Activated T-cell treated with anti-CD3 and anti-CD28 coated beads, Interleukin-2, amount 50 U/mL, for 72 hours (primary cell): Measurements from ENCODE around the gene RCSD1. TPM values are rescaled to one million over a fixed set of nuclear protein-coding genes. Genes with fewer than 3 reads are reported as not detected.

Source experiments
- ATAC-seq, 2 donors: fragments of 150-1000 bp; cut with Tn5 transposase; replicated peaks in 1 of 2; 2 replicates each; pipeline ENCODE4 v1.10.0; 2021; ENCODE audit warnings: moderate library complexity in 2 of 2, mild to moderate bottlenecking in 1 of 2
- DNase-seq, 2 donors: peaks; one replicate each; pipeline ENCODE4 v3.0.0; 2021 to 2022; ENCODE audit warnings: mixed read lengths in 1 of 2
- H3K27ac Mint-ChIP-seq: one replicate; pipeline ENCODE4 v1.8.0; 2022; ENCODE audit warnings: mild to moderate bottlenecking, moderate library complexity, mixed read lengths
- H3K27me3 Mint-ChIP-seq: one replicate; pipeline ENCODE4 v1.8.0; 2022; ENCODE audit warnings: low read depth, mixed read lengths
- H3K36me3 Mint-ChIP-seq, 2 donors: one replicate each; pipeline ENCODE4 v1.8.0; 2022; ENCODE audit warnings: mixed read lengths in 2 of 2, mild to moderate bottlenecking in 1 of 2; ENCODE audit not compliant: insufficient read depth in 2 of 2
- H3K4me1 Mint-ChIP-seq: one replicate; pipeline ENCODE4 v1.8.0; 2022; ENCODE audit warnings: low read depth, mixed read lengths
- H3K4me3 Mint-ChIP-seq, 2 donors: one replicate each; pipeline ENCODE4 v1.8.0; 2022; ENCODE audit warnings: mild to moderate bottlenecking in 2 of 2, mixed read lengths in 2 of 2, moderate library complexity in 2 of 2
- H3K9me3 Mint-ChIP-seq, 2 donors: one replicate each; pipeline ENCODE4 v1.8.0; 2022; ENCODE audit warnings: mixed read lengths in 2 of 2
- total RNA-seq, 2 donors: library from RNA; stranded (reverse); gene quantifications; one replicate each; pipeline ENCODE4 v1.2.3, GENCODE V29; 2022

The RCSD1 gene
- total RNA-seq, 2 donors from 2014 or later, result 62.0 to 69.5 TPM

GRCh38 chr1:167635941-167636340 is 5.9 kb downstream of the RCSD1 start:
- Mint-ChIP-seq H3K9me3 (no peaks in the 10 kb centered on the region), H3K4me3 (peak overlapping the region; percentile 48 to 55), H3K27ac (peak overlapping the region; percentile 58), H3K36me3 (peaks cover 9 to 12% of the 10 kb centered on the region in 2 donors), H3K27me3 (no peaks in the 10 kb centered on the region), H3K4me1 (peaks cover 96% of the 10 kb centered on the region)
- DNase-seq (no peak), ATAC-seq (no peak)

DNA sequence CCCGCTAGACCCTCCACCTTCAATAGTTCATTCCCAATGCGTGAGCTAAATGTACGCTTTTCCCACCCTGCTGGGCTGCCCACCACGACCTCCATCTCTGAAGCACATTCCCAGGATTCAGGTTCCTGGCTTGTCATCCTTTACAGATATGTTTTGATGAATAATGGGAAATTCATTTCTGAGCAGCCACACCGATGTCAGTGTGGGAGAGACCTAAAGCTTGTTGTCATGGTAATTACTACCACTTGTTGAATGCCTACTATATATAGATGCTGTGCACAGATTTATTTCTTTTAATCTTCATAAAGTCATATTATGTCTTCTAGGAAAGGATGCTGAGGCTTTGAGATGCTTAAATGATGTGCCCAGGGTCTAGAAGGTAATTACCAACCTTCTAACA is 8.0 kb downstream of the RCSD1 start:
- no peaks in the 10 kb centered on the region for H3K27me3 Mint-ChIP-seq
- no peaks in the 10 kb centered on the region for H3K9me3 Mint-ChIP-seq
- peaks cover 11 to 12% of the 10 kb centered on the region in 2 donors for H3K36me3 Mint-ChIP-seq
- H3K27ac Mint-ChIP-seq, result peak overlapping the region; percentile 43
- no peak for DNase-seq
- ATAC-seq, result no peak
- peaks cover 96% of the 10 kb centered on the region for H3K4me1 Mint-ChIP-seq
- H3K4me3 Mint-ChIP-seq, result peak overlapping the region; percentile 18 to 59

DNA sequence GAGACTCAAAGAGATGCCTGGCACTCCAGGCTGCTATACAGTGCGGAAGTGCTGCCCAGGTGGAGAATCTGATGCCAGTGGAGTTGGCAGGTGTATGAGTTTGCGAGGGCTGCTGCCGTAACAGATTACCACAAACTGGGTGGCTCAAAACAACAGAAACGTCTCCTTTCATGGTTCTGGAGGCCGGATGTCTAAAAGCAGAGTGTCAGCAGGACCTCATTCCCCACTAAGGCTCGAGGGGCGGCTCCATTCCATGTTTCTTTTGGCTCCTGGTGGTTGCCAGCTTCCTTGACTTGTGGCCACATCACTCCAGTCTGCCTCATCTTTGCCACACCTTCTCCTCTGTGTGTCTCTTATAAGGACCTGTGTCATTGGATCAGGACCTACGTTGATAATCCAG is 10.0 kb downstream of the RCSD1 start:
- H3K9me3 Mint-ChIP-seq, result no peaks in the 10 kb centered on the region
- H3K27ac Mint-ChIP-seq, result peak overlapping the region; percentile 29
- ATAC-seq (no peak), DNase-seq (no peak)
- H3K27me3 Mint-ChIP-seq, result no peaks in the 10 kb centered on the region
- H3K36me3 Mint-ChIP-seq, result peaks cover 7 to 10% of the 10 kb centered on the region in 2 donors
- H3K4me1 Mint-ChIP-seq, result peaks cover 92% of the 10 kb centered on the region
- peak overlapping the region in 1 of 2 donors; percentile 28 for H3K4me3 Mint-ChIP-seq

GRCh38 chr1:167641786-167642500 is 11.9 kb downstream of the RCSD1 start:
- Mint-ChIP-seq H3K4me1 (peaks cover 88% of the 10 kb centered on the region), H3K9me3 (no peaks in the 10 kb centered on the region), H3K4me3 (peak overlapping the region; percentile 53 to 57), H3K27ac (peak overlapping the region; percentile 50), H3K27me3 (no peaks in the 10 kb centered on the region), H3K36me3 (peaks cover 7 to 12% of the 10 kb centered on the region in 2 donors)
- ATAC-seq (peak; percentile 65 to 77), DNase-seq (peak; percentile 29 to 55)

GRCh38 chr1:167642501-167642826 is 12.4 kb downstream of the RCSD1 start:
- Mint-ChIP-seq H3K27me3 (no peaks in the 10 kb centered on the region), H3K9me3 (no peaks in the 10 kb centered on the region), H3K4me3 (peak overlapping the region; percentile 53 to 57), H3K4me1 (peaks cover 83% of the 10 kb centered on the region), H3K36me3 (peaks cover 7 to 12% of the 10 kb centered on the region in 2 donors), H3K27ac (peak overlapping the region; percentile 50)
- no peak for DNase-seq
- ATAC-seq, result no peak

GRCh38 chr1:167643441-167643840 is 13.4 kb downstream of the RCSD1 start:
- peak overlapping the region in 1 of 2 donors; percentile 57 for H3K4me3 Mint-ChIP-seq
- H3K27me3 Mint-ChIP-seq, result no peaks in the 10 kb centered on the region
- peak overlapping the region; percentile 83 for H3K27ac Mint-ChIP-seq
- DNase-seq, result no peak
- ATAC-seq, result peak; percentile 28 to 32
- H3K4me1 Mint-ChIP-seq, result peaks cover 81% of the 10 kb centered on the region
- no peaks in the 10 kb centered on the region for H3K9me3 Mint-ChIP-seq
- peaks cover 7 to 12% of the 10 kb centered on the region in 2 donors for H3K36me3 Mint-ChIP-seq

- DNase-seq (no peak), ATAC-seq (no peak)
- H3K27me3 Mint-ChIP-seq, result no peaks in the 10 kb centered on the region
- H3K4me3 Mint-ChIP-seq, result no peak overlapping the region
- peaks cover 81% of the 10 kb centered on the region for H3K4me1 Mint-ChIP-seq
- H3K27ac Mint-ChIP-seq, result peak overlapping the region; percentile 77
- H3K36me3 Mint-ChIP-seq, result peaks cover 7 to 15% of the 10 kb centered on the region in 2 donors
- no peaks in the 10 kb centered on the region for H3K9me3 Mint-ChIP-seq
Observed at GRCh38 chr1:167644551-167644950, 14.5 kb downstream of the RCSD1 start.

DNA sequence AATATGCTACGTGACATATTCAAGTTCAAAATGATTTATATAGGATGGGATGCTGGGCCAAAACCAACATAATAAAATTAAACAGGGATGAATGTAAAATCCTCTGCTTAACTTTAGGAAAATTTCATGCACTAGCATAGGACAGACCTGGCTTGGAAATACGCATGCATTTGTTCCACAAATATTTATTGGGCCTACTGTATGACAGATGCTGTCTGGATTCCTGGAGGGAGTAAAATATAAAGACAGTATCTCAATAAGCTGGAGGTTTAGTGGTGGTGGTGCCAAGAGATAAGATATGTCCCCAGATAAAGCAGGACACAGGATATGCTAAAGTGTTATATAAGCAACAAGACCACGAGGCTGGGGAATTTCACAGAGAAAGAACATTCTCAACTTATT is 15.1 kb downstream of the RCSD1 start:
- ATAC-seq (no peak), DNase-seq (no peak)
- H3K27me3 Mint-ChIP-seq, result no peaks in the 10 kb centered on the region
- no peak overlapping the region for H3K4me3 Mint-ChIP-seq
- H3K27ac Mint-ChIP-seq, result peak overlapping the region; percentile 77
- H3K9me3 Mint-ChIP-seq, result no peaks in the 10 kb centered on the region
- peaks cover 83% of the 10 kb centered on the region for H3K4me1 Mint-ChIP-seq
- H3K36me3 Mint-ChIP-seq, result peaks cover 7 to 15% of the 10 kb centered on the region in 2 donors

GRCh38 chr1:167645625-167646414 is 15.8 kb downstream of the RCSD1 start:
- peaks cover 4 to 11% of the 10 kb centered on the region in 2 donors for H3K36me3 Mint-ChIP-seq
- DNase-seq, result no peak
- H3K27me3 Mint-ChIP-seq, result no peaks in the 10 kb centered on the region
- peak overlapping the region; percentile 77 for H3K27ac Mint-ChIP-seq
- peaks cover 83% of the 10 kb centered on the region for H3K4me1 Mint-ChIP-seq
- H3K9me3 Mint-ChIP-seq, result no peaks in the 10 kb centered on the region
- no peak overlapping the region for H3K4me3 Mint-ChIP-seq
- no peak for ATAC-seq

GRCh38 chr1:167648252-167648849 is 18.3 kb downstream of the RCSD1 start:
- Mint-ChIP-seq H3K36me3 (peaks cover 0 to 8% of the 10 kb centered on the region in 2 donors), H3K27me3 (no peaks in the 10 kb centered on the region), H3K9me3 (no peaks in the 10 kb centered on the region), H3K4me3 (no peak overlapping the region), H3K4me1 (peaks cover 83% of the 10 kb centered on the region), H3K27ac (peak overlapping the region; percentile 63)
- DNase-seq (no peak), ATAC-seq (no peak)

- peaks cover 0 to 5% of the 10 kb centered on the region in 2 donors for H3K36me3 Mint-ChIP-seq
- peak overlapping the region; percentile 47 to 64 for H3K4me3 Mint-ChIP-seq
- peak overlapping the region; percentile 63 for H3K27ac Mint-ChIP-seq
- no peaks in the 10 kb centered on the region for H3K27me3 Mint-ChIP-seq
- H3K4me1 Mint-ChIP-seq, result peaks cover 83% of the 10 kb centered on the region
- no peaks in the 10 kb centered on the region for H3K9me3 Mint-ChIP-seq
- ATAC-seq (no peak), DNase-seq (no peak)
Observed at GRCh38 chr1:167648978-167649744, 19.1 kb downstream of the RCSD1 start.

DNA sequence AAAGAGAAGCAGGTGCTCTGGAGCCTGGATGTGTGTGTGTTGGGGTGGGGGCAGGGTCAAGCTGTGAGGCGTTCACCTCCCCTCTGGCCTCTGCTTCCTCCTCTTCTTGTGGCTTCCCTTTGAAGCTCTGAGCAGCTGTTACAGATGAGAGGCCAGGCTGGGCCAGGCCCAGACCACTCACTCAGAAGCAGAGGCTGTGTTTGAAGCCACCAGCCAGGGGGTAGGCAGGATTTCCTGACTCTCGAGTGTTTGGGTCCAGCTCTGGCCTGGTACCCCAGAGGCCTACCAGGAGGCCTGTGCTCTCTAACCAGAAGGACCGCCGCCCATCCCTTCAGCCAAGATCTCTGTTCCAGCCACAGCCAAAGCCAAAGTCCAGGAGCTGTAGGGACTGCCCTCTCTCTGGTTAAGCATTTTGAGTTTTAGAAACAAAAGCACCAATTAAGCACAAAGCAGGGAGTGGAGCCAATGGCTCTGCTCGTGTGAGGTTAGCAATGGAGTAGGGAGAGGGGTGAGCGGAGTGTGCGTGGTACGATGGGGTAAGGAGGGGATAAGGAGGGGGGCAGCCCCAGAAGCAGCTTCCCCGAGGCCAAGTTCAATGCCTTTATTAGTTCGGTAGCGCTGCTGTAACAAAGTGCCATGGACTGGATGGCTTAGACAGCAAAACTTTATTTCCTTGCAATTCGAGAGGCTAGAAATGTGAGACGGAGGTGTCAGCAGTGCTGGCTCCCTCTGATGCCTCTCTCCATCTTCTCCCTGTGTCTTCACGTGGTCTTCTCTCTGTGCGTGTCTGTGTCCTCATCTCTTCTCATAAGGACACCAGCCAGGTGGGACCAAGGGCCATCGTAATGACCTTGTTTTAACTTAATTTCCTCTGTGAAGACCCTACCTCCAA is 20.5 kb downstream of the RCSD1 start:
- Mint-ChIP-seq H3K27ac (peak overlapping the region; percentile 74), H3K36me3 (peaks cover 0 to 7% of the 10 kb centered on the region in 2 donors), H3K27me3 (no peaks in the 10 kb centered on the region), H3K9me3 (no peaks in the 10 kb centered on the region), H3K4me1 (peaks cover 86% of the 10 kb centered on the region), H3K4me3 (peak overlapping the region; percentile 45 to 49)
- no peak for DNase-seq
- peak; percentile 70 to 72 for ATAC-seq
